ENCODE results near the gene MSN.

Gene MSN

GRCh38 chrX:65674204-65674893 is 6.9 kb downstream of the MSN start:
- DNase-seq, result no peak

- no peak for DNase-seq
These were observed 10.6 kb downstream of the MSN start for GRCh38 chrX:65677954-65678469.

DNA sequence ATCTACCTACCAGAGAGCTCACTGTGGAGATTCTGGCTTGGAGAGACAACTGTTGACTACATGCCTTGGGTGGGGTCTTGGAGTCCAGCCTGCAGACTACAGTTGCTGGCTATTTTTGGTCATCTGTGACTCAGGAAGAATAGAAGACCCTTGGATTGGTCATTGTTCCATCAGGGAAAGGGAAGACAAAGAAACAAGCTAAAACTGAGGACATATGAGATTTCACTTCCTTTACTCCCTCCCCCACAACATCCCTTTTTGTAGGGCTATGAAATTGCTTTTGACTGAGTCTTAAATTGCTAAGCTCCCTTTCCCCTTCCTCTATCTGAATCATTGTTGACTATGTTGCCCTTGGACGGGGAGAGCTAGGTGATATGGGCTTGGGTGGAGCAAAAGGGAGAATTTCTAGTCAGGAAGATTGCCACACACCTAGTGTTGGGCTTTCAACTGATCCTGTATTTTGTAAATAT is 11.7 kb downstream of the MSN start:
- no peak for DNase-seq

DNA sequence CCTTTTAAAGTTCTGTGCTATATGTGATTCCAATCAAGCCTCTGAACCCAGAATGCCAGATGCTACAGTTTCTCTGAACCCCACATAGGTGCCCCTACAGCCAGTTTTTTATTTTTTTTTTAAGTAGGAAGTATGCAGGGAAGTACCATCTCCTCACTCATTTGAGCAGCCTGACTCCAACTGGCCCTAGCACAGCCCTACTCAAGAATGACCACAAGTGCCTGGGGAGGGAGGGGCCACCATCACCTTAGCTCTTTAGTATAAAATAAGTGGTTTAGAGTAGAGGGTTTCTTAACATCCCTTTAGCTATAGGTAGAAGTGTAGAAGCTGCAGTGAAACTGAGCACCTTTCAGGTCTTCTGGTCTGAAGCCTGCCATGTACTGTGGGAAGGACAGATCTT is 14.4 kb downstream of the MSN start:
- DNase-seq, result no peak

GRCh38 chrX:65685112-65685511 is 17.7 kb downstream of the MSN start:
- no peak for DNase-seq

DNA sequence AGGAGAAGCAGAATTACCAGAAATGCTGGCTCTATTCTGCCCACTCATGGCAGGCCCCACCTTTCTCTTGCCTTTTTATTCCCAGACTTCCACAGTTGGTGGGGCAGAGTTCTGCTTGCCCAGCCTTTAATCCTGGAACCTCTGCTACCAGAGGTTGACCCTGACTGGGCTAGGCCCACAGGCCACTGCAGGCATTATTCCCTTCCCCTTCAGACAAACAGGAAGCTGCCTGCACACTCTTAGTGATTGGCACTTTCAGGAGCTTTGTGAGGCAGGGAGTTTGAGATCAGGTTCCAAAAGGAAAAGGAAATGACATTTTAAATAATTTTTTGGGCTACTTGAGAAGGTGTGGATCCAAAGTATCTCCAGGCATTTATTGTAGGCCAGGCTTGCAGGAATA is 18.8 kb downstream of the MSN start:
- DNase-seq, result no peak

- DNase-seq, result no peak
These were observed 19.9 kb downstream of the MSN start for GRCh38 chrX:65687367-65687766.

GRCh38 chrX:65688403-65688871 is 21.0 kb downstream of the MSN start:
- DNase-seq, result no peak

GRCh38 chrX:65689377-65689776 is 21.9 kb downstream of the MSN start:
- DNase-seq, result no peak

- no peak for DNase-seq
These were observed 22.8 kb downstream of the MSN start for GRCh38 chrX:65690057-65690855.

- DNase-seq, result no peak
These were observed 28.5 kb downstream of the MSN start for GRCh38 chrX:65695849-65696449.

DNA sequence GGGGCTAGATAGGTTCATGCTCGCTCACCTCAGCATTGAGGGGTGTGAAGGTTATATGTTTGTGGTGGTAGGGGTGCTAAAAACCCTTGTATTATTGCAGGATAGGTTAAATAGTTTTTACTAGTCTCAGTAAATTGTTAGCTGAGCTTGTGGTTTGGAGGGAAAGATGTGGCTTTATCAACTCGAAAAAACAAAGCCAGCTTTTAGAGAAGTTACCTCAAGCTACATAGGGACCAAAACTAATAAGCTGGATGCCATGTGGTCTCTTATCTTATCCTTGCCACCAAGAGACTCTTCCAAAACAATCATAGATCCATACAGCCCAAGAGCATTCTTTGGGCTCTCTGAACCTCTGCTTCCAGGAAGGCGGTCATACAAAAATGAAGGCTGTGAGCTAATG is 29.2 kb downstream of the MSN start:
- DNase-seq, result no peak

DNA sequence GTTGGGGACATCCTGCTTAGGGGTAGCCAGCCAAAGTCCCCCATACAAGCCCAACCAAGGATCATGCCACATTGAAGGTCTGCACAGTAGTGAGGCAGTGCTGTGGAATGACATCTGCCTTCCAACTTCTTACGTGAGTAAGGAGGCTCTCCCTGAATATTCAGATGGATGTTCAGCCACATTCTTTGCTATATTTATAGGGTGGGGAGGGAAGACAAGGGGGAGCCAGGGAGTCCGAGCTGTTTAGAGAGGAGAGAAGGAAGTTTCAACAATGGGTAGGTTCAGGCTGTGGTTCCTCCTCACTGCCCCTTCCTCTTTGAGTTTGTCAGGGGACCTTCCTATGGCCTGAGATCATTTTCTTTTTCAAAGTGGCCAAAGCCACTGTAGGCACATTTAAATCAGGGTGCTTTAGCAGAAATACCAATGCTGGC is 29.8 kb downstream of the MSN start:
- DNase-seq, result no peak

- DNase-seq, result no peak
These were observed 30.7 kb downstream of the MSN start for GRCh38 chrX:65697915-65698796.

DNA sequence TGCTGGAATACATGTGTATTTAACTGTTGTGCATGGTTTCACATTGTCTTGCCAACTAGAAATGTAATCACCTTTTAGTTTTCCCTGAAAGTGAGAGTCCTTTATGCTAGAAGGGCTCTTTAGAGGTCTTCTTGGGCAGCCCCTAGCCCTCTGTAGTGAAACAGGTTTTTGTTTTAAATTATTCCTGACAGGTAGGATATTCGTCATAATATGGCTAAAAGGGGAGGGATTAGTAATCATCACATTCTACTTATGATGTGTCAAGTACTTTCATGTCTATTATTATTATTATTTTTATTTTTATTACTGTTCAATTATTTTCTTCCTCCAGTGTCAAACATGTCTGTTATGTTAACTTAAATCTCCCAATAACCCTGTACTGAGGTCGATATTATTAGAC is 35.5 kb downstream of the MSN start:
- no peak for DNase-seq

- no peak for DNase-seq
These were observed 38.0 kb downstream of the MSN start for GRCh38 chrX:65705439-65705838.

GRCh38 chrX:65706041-65706828 is 38.8 kb downstream of the MSN start:
- DNase-seq, result no peak

- no peak for DNase-seq
These were observed 39.7 kb downstream of the MSN start for GRCh38 chrX:65707151-65707550.

GRCh38 chrX:65712005-65712806 is 44.8 kb downstream of the MSN start:
- no peak for DNase-seq

DNA sequence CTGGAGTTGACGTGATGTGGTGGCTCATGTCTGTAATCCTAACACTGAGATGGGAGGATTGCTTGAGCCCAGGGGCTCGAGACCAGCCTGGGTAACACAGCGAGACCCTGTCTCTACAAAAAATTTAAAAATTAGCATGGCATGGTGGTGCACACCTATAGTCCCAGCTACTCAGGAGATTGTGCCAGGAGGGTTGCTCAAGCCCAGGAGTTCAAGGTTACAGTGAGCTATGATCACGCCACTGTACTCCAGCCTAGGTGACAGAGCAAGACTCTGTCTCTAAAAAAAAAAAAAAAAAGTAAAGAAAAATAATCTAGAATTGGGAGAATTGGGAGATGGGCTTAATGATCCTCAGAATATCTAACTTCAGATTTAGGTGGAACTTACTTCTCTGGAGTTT is 51.1 kb downstream of the MSN start:
- no peak for DNase-seq

Data from NCI-H510A (cell line).